ENCODE data around the gene TMEM63C.

Gene TMEM63C

GRCh38 chr14:77225254-77225653 is 43.7 kb downstream of the TMEM63C start:
- DNase-seq = no peak

GRCh38 chr14:77225892-77226557 is 44.4 kb downstream of the TMEM63C start:
- no peak for DNase-seq

- DNase-seq = no peak
These were observed 46.5 kb downstream of the TMEM63C start for GRCh38 chr14:77228056-77228455.

GRCh38 chr14:77230914-77231313 is 49.3 kb downstream of the TMEM63C start:
- DNase-seq = no peak

GRCh38 chr14:77231721-77232120 is 50.1 kb downstream of the TMEM63C start:
- no peak for DNase-seq

- DNase-seq = no peak
These were observed 55.2 kb downstream of the TMEM63C start for GRCh38 chr14:77236814-77237213.

- DNase-seq = no peak
These were observed 56.8 kb downstream of the TMEM63C start for GRCh38 chr14:77238356-77238755.

GRCh38 chr14:77238996-77239395 is 57.4 kb downstream of the TMEM63C start:
- DNase-seq = no peak

GRCh38 chr14:77239412-77239811 is 57.8 kb downstream of the TMEM63C start:
- no peak for DNase-seq

GRCh38 chr14:77240336-77240915 is 58.8 kb downstream of the TMEM63C start:
- no peak for DNase-seq

- DNase-seq = peak in 1 of 3 donors; percentile 3
These were observed 60.4 kb downstream of the TMEM63C start for GRCh38 chr14:77241955-77242354.

- no peak for DNase-seq
These were observed 61.2 kb downstream of the TMEM63C start for GRCh38 chr14:77242752-77243151.

GRCh38 chr14:77243853-77244252 is 62.3 kb downstream of the TMEM63C start:
- DNase-seq = peak; percentile 47 to 64 (median 52)

GRCh38 chr14:77245820-77246219 is 64.2 kb downstream of the TMEM63C start:
- no peak for DNase-seq

- no peak for DNase-seq
These were observed 65.2 kb downstream of the TMEM63C start for GRCh38 chr14:77246784-77247183.

GRCh38 chr14:77248666-77249065 is 67.1 kb downstream of the TMEM63C start:
- no peak for DNase-seq

GRCh38 chr14:77249286-77249685 is 67.7 kb downstream of the TMEM63C start:
- DNase-seq = no peak

GRCh38 chr14:77250927-77251326 is 69.3 kb downstream of the TMEM63C start:
- DNase-seq = no peak

GRCh38 chr14:77251870-77252269 is 70.3 kb downstream of the TMEM63C start:
- DNase-seq = no peak

GRCh38 chr14:77253333-77254190 is 72.0 kb downstream of the TMEM63C start:
- no peak for DNase-seq

- no peak for DNase-seq
These were observed 75.1 kb downstream of the TMEM63C start for GRCh38 chr14:77256694-77257093.

GRCh38 chr14:77257700-77258099 is 76.1 kb downstream of the TMEM63C start:
- no peak for DNase-seq

GRCh38 chr14:77258566-77258965 is 77.0 kb downstream of the TMEM63C start:
- peak in 2 of 3 donors; percentile 15 to 37 for DNase-seq

Measured in suppressor macrophage treated with lipopolysaccharide for 1 hour (primary cell).